GM12874 (cell line): ENCODE measurements around the gene PIP5K1A.
A peak's percentile ranks its signal among the peaks of the same experiment; 100 is the strongest.

ENCODE experiments used
- TF ChIP-seq, protein P1 (sequence below): IDR thresholded peaks from 2 replicates; pipeline ENCODE4 v1.5.1; 2011; ENCODE audit warnings: low read depth, mild to moderate bottlenecking, control low read depth, low read length, moderate library complexity; ENCODE audit not compliant: insufficient read depth

PIP5K1A gene

GRCh38 chr1:151165281-151165737 lies 33.0 kb upstream of the PIP5K1A start:
- TF ChIP-seq, protein P1, sequence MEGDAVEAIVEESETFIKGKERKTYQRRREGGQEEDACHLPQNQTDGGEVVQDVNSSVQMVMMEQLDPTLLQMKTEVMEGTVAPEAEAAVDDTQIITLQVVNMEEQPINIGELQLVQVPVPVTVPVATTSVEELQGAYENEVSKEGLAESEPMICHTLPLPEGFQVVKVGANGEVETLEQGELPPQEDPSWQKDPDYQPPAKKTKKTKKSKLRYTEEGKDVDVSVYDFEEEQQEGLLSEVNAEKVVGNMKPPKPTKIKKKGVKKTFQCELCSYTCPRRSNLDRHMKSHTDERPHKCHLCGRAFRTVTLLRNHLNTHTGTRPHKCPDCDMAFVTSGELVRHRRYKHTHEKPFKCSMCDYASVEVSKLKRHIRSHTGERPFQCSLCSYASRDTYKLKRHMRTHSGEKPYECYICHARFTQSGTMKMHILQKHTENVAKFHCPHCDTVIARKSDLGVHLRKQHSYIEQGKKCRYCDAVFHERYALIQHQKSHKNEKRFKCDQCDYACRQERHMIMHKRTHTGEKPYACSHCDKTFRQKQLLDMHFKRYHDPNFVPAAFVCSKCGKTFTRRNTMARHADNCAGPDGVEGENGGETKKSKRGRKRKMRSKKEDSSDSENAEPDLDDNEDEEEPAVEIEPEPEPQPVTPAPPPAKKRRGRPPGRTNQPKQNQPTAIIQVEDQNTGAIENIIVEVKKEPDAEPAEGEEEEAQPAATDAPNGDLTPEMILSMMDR: no peak

DNA sequence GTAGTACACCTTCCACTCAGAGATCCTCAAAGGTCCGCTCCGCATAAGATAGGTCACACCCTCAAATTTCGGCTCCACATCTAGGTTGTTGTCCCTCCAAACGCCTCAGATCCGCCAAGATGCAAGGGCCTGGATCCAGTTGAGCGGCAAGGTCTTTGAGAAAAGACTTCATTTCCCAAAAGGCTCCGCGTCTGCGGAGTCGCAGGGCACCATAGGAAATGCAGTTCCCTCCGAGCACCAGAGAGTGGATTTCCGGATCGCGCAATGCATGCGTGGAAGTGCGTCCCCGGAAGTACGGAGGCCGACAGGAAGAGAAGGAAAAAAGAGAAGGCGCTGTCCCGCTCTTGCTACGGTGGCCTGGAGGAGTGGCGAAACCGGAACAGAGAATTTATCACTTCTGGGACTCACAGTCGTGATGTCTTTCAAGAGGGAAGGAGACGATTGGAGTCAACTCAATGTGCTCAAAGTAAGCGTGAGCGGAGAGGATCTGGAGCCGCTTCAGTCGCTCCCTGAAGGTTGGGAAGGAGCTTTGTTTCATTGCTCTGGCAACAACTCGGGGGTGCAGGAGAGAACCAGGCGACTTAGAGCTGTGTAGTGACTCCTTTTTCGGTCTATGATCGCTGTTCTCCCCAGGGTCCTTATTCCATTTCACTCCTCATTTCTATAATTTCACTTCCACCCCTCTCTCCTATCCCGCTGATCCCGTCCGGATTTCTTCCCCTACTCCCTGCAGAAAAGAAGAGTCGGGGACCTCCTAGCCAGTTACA lies 32.4 kb upstream of the PIP5K1A start, which contains the start of the genes LYSMD1 and SCNM1:
Gene LYSMD1, minus strand, starts transcription at position 165 of the 767 bp plus-strand sequence. CDS start 644 bp downstream, outside the sequence.
Gene SCNM1, plus strand, starts transcription at position 407 of the 767 bp plus-strand sequence. Its CDS starts 9 bp downstream, at position 416.
- TF ChIP-seq, protein P1: no peak

GRCh38 chr1:151166505-151166956 lies 31.8 kb upstream of the PIP5K1A start:
- TF ChIP-seq, protein P1: no peak

- TF ChIP-seq, protein P1: no peak
These were observed 31.2 kb upstream of the PIP5K1A start for GRCh38 chr1:151167116-151167515.

DNA sequence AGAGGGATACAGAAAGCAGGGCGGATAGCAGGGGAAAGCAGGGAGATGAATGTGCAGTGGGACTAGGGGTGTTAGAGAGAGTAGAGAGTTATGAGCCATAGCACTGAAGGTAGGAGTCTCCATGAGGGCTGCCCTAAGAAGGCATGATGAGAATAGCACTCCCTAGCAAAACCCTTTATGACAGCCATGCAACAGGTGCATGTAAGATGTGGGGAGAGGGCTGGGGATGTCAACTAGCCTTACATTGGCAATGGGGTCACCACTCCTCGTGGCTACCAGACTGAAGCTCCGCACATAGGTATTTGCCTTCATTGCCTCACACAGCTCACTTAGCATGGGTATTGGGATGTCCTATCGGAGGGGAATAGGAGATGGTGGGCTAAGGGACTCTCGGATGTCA lies 27.2 kb upstream of the PIP5K1A start:
- TF ChIP-seq, protein P1: no peak

DNA sequence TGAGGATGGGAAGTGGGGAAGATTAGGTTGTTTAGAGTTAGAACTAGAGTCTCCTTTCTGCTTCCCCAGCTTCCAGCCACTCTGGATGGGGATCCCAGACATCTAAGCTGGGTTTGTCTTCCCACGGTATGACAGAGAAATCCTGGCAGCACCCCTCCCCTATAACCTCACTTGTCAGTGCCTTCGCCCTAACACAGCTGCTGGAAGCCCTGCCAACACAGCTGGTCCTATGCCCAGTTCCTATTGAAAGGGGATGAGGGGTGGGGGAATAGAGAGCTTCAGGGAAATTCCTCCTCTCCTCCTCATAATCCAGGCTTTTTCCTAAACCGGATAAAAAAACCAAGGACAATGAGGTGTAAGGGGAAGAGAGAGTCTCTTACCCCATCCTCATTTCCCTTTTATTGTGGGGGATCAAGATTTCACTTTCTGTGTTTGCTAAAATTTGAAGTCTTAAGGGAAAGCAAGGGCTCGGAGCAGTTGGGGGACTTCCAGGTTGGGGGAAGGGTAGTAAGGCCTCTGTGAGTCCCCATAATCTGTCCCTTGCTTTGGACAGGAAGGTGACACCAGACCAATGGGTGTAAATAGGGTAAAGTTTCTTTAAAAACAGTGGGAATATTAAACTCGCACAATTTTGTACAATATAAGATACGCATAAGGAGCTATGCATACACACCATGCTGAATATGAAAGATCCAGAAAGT lies 23.2 kb upstream of the PIP5K1A start:
- TF ChIP-seq, protein P1: no peak

GRCh38 chr1:151175863-151176262 lies 22.5 kb upstream of the PIP5K1A start, which contains the start of gene TMOD4:
TMOD4 (minus strand) TSS chr1:151175981; CDS start chr1:151174875, 1,106 bp downstream.
- TF ChIP-seq, protein P1: peak; percentile 62; the same call in 1 of the 2 replicates
